C4-2B (cell line): ENCODE results near the gene FUOM.
A peak's percentile ranks its signal among the peaks of the same experiment; 100 is the strongest.

Experiments
- H3K27ac ChIP-seq: fragments of 450-650 bp; 2 replicates; pipeline ENCODE4 v1.5.1; 2017
- CTCF ChIP-seq: fragments of 450-650 bp; conservative IDR thresholded peaks from 2 replicates; pipeline ENCODE4 v1.5.1; 2017; ENCODE audit warnings: mild to moderate bottlenecking
- ZFX ChIP-seq: fragments of 450-650 bp; IDR thresholded peaks from 2 replicates; pipeline ENCODE4 v1.6.1; 2017

The FUOM gene

GRCh38 chr10:133364645-133365431 lies 7.0 kb upstream of the FUOM start:
- no peak for TF ChIP-seq ZFX
- no peak for TF ChIP-seq CTCF
- H3K27ac ChIP-seq = peak overlapping the region; percentile 84

- TF ChIP-seq CTCF (no peak), ZFX (no peak)
- no peak overlapping the region; the same call in 1 of the 2 replicates for H3K27ac ChIP-seq
Observed at GRCh38 chr10:133362846-133363245, 5.0 kb upstream of the FUOM start.

GRCh38 chr10:133361773-133362441 lies 4.1 kb upstream of the FUOM start:
- no peak for TF ChIP-seq ZFX
- TF ChIP-seq CTCF = no peak
- peak overlapping the region; percentile 92 for H3K27ac ChIP-seq

- TF ChIP-seq CTCF (no peak), ZFX (no peak)
- H3K27ac ChIP-seq = peak overlapping the region; percentile 92
Observed at GRCh38 chr10:133361227-133361626, 3.4 kb upstream of the FUOM start.

GRCh38 chr10:133359972-133360610 lies 2.3 kb upstream of the FUOM start:
- TF ChIP-seq ZFX (no peak), CTCF (no peak)
- H3K27ac ChIP-seq = peak overlapping the region; percentile 92

- H3K27ac ChIP-seq = peak overlapping the region; percentile 92
- no peak for TF ChIP-seq CTCF
- TF ChIP-seq ZFX = peak; percentile 23; the same call in 1 of the 2 replicates
Observed at GRCh38 chr10:133359554-133359971, 1.7 kb upstream of the FUOM start.

GRCh38 chr10:133358925-133359310 lies 1.1 kb upstream of the FUOM start:
- peak overlapping the region; percentile 92 for H3K27ac ChIP-seq
- no peak for TF ChIP-seq ZFX
- no peak for TF ChIP-seq CTCF
